HG02981 (cell line): ENCODE measurements around the gene APBB2.

Source experiments
- ATAC-seq: cut with Tn5 transposase; IDR thresholded peaks from one replicate; pipeline ENCODE4 v1.9.1; 2021; ENCODE audit warnings: mild to moderate bottlenecking, moderate library complexity; ENCODE audit not compliant: unreplicated experiment

Gene APBB2

DNA sequence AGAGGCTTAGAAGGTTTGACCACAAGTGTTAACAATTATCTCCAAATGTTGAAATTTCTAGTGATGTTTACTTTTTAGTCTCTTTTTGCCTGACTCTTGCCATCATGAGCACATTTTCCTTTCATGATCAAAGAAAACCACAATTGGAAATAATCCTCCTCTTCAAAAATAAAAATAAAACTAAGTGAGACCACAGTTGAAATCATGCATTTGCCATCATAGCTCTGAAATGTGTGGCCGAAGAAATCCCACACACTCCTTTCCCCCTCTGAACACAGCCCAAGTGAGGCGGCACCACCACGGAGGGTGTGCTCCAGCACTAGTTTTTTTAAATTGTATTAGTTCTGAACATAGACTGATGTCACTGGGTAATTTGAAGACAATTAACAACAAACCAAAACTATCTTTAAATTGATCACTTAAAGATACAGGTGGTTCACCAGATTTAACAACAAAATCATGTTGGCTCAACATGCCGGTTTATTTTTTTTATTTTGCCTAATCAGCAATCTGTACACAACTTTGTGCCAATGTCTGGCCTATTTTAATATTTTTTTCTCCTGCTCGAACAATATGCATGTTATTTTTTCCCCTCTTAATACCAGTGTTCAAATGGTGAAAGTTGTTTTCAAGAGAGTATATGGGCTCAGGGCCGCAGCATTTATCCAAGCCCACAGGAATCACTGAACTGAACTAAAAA lies 17.6 kb downstream of the APBB2 start:
- ATAC-seq = no peak

DNA sequence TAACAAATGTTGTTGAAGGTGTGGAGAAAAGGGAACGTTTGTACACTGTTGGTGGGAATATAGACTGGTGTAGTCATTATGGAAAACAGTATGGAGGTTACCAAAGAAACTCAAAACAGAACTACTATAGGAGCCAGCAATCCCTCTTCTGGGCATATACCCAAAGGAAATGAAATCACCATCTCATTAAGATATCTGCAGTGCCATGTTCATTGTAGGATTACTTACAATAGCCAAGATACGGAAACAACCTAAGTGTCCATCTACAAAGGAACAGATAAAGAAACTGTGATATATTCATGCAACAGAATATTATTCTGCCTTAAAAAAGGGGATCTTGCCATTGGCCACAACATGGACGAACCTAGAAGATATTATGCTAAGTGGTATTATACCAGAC lies 22.2 kb downstream of the APBB2 start:
- ATAC-seq = no peak

DNA sequence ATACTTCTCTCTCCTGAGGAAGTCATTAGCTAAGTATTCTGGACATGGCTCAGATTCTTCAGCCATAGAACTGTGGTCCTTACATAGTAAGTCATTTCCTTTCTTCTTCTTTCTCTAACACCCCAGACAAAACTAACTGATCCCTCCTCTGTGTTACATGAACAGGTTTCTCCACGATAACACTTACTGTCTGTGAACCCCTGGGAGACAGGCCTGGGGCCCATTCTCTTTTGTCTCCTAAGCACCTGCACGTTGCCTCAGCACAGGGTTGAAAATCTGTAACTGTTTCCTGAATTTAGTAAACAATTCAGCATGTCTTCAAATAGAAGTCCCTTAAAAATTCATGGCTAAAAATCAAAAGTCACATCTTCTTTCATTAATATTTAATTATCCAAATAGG lies 24.7 kb downstream of the APBB2 start:
- ATAC-seq = no peak

DNA sequence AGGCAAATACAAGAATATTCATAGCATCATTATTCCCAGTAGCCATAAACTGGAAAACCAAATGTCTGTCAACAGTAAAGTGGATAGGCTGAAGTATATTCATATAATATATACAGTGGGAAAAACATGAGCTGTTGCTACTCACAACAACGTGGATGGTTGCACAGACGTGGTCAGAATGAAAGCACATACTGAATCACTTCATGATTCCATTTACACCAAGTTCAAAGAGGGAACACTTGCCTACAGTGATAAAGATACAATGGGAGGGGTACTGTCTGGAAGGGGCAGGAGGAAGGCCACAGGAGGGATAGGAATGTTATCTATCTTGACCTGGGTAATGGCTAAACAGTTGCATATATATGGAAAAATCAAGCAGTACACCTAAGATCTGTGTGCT lies 25.3 kb downstream of the APBB2 start:
- ATAC-seq = no peak

DNA sequence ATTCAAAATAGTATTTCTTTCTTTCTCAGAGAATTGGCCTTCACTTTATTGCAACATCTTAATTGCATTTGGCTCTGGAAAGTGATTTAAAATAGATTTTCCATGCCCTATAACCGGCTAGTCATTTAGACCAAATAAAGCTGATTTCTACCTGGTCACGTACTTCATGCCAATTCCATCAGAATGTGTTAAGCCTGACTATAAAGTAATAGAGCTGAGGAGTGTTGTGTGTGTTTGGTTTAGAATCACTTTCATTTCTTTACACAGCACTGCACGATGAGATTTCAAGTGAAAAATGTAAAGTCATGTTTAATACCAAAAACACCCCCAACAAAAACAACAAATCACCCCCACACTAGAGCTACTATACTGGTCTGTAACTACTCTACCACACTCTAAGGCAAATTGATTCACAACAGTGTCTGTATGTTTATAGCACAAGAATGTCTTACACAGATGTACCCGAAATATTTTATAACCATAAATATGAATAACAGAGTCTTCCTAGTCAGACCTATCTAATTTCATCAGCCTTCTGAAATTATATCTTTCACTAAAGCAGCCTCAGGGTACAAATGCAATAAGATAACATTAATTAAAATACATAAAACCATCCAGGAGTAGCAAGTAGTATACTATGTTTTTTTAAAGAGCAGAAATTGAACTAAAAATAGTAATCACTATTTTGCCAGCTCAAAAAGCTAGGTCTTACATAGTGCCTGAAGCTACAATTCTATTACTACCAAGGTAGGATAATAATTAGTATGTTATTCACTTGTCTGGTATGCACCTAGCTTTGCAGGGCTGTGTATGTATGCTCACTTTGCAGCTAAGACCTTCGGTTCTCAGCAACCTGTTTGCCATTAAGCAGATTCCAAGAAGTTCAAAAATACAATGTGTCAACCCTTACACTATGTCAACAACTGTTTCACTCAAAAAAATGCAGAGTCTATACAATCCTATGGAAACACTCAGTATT lies 28.4 kb downstream of the APBB2 start:
- ATAC-seq = no peak

DNA sequence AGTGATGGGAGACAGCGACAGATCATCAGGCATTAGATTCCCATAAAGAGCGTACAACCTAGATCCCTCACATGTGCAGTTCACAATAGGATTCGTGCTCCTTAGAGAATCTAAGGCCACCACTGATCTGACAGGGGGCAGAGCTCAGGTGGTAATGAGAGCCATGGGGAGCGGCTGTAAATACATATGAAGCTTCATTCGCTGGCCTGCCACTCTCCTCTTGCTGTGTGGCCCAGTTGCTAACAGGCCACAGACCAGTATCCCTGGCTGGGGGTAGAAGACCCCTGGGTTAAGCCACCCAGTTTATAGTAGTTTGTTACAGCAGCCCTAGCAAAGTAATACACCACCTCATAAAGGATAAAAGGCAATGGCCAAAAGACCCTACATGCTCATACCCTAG lies 30.3 kb downstream of the APBB2 start:
- ATAC-seq = no peak

DNA sequence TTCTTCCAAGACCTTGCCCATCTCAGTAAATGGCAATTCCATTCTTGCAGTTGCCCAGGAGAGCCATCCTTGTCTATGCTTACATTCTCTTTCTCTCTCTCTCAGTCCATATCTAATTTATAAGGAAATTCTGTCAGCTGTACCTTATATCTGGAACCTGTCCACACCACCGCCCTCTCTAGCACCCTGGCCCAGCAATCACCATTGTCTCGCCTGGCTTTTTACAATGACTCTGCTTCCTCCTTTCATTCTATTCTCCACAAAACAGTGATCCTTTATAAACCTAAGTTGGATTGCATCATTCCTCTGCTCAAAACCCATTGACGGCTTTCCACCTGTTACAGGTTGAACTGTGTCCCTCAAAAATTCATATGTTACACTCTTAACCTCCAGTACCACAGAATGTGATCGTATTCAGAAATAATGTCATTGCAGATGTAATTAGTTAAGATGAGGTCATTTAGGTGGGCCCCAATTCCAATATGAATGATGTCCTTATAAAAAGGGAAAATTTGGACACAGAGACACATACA lies 31.3 kb downstream of the APBB2 start:
- no peak for ATAC-seq

DNA sequence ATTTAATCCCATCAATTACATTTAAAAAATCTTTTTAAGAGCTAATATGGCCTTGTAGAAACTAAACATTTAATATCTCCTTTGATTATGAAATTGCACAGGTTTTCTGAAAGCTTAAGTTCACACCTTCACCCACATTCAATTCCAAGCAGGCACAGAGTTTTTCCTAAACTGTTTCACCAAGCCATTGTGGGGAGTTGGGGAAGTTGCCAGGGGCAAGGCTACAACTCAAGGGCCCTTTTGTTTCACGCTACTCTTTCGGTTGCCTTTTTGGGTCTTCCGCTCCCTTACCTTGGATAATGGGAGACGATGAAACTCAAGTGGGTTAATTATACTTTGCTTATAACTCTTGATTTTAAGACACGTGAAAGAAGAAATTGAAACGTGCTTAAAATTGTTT lies 33.3 kb downstream of the APBB2 start:
- no peak for ATAC-seq

DNA sequence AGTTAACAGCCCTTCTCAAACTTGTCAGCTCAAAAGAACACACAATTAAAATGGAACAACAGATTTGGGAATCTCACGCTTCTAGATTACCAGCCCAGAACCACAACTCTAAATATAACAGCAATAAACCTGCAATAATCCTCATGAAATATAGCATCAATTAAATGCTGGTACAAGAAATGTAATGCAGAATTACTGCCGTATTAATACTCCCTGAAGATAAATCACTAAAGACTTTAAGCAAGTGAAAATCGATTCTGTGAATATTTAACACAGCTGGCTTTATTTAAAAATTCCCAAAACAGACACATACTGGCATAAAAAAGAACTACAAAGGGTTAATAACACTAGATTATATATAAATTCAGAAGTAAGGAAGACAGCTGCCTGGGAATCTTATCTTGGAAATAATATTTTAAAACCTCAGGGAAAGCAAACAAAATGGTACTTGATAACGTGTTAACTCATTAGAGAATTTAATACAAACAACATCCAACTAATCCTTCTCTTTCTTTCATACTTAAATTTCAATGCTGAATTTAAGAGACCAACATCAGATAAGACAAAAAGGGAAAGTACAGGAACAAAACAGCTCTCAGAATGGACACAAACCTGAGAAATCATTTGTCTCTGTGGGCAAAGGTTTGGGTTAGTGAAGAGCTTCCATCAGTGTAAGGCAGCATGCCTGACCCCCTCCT lies 34.7 kb downstream of the APBB2 start:
- ATAC-seq = no peak

DNA sequence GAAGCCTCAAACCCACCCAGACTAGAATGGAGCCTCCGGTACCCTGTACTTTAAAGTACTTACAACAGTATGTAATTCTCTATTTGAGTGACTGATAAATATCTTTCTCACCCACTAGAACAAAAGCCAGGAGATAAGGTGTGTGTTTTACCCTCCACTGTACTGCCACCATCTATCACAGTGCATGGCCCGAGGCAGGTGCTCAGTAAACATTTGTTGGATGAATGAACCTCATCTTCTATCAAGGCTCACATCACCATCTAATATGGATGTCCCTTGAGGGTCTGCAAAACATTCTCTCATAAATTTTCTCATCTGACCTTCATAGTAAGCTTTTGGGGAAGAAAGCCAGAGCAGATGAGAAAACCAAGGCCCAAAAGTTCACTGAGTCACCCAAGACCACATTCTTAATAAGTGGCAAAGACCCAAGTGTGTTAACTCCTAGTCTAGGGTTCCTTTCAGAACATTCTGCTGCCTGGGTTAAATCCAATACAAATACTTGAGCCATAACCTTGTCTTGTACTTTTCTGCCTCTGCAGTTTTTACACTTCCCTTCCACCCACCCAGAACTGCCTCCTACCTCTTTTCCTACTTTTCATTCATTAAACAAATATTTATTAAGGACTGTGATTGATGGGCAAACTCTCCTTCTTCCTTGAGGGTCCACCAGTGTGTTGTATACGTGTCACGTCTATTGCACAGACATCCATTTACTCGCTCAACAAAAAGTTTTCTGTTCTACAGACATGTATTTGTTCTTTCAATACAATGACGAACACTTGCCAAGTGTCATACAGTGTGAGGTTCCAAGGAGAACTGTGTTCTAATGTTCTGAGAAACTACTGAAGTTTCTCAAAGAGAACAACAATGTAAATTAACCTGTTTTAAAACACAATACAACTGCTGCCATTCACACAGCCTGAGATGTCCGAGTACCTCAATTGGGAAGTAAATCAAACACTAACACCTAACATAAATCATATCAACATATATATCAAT lies 35.7 kb downstream of the APBB2 start:
- no peak for ATAC-seq

DNA sequence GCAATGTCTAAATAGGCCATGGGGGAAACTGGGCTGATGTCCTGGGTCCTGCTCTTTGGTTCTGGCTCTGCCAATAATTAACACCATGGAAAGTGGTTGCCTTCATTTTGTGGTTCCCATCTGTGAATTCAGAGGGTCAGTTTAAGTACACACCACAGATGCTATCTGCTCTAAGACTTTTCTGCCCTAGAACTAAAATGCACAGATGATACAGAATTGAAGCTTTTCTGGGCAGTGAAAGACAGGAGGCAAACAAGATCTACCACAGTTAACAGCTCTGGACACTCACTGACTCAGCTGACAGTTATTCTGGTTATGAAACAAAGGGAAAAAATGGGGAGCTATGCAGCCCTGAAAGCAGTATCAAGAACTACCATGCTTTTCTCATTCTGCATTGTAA lies 37.3 kb downstream of the APBB2 start:
- ATAC-seq = no peak

DNA sequence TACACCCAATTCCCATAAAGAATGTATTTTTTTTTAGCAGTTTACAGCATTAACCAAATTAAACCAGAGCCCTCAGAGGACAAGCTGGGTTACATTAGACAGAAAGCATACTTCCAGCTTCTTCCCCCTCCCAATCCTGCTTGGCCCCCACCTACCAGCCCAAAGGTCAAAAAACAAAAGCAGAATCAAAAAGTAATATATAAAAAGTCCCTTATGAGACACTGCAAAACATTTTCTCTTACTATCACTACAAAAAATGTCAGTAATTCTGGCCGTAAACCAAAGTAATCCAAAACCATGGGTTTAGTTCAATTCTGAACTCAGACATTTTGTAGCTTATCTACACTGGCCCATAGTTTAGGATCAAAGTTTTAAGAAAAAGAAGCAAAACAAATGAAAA lies 38.0 kb downstream of the APBB2 start:
- ATAC-seq = no peak

DNA sequence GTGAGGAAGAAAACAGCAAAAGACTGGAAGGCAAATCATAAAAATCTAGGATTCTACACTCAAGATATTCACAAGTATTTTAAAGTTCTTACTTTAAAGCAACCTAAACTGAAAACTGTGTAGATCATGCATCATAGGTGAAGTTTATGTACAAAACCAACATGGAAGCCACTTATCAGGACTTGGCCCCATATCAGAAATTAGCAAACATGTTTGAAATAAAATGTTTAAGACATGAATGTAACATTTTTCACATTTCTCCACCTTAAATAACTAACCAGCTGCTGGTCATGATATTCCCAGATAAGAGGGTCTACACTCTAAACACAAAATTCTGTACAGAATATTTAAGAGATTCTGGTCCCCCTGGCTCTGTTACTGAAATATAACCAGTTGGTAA lies 38.5 kb downstream of the APBB2 start:
- no peak for ATAC-seq

DNA sequence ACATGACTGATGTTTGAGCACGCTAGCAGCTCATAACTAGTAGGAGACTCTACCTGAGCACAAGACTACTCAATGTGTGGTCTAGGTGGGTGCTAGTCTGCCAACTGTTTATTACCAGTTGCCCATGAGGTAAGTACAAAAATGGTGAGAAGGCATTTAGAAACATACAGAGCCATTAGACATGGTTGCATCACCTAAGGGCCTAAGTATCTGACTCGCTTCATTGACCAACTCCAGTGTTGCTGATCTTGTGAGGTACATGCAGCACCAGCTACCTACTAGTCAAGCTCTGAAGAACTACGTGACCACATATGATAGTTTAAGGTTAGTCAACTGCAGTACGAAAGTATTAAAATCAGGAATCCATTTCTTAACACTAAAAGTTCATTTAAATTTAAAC lies 39.9 kb downstream of the APBB2 start:
- no peak for ATAC-seq

DNA sequence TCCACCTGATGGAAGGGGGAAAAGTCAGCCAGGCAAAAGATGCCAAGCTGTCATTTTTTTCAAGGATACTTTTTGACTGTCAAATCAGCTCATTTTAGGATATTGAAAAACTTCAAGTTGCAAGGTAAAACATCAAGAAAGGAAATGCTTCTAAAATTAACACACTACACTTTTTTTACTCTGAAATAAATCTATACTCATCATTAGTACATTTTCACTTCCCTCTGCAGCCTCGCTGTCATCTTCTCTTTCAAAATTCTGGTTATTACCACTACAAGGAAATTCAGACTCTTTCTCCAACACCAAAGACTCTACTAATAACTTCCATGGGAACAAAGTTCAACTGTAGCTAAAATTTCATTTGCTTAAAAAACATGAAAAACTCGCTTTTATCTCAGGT lies 41.6 kb downstream of the APBB2 start:
- ATAC-seq = no peak

DNA sequence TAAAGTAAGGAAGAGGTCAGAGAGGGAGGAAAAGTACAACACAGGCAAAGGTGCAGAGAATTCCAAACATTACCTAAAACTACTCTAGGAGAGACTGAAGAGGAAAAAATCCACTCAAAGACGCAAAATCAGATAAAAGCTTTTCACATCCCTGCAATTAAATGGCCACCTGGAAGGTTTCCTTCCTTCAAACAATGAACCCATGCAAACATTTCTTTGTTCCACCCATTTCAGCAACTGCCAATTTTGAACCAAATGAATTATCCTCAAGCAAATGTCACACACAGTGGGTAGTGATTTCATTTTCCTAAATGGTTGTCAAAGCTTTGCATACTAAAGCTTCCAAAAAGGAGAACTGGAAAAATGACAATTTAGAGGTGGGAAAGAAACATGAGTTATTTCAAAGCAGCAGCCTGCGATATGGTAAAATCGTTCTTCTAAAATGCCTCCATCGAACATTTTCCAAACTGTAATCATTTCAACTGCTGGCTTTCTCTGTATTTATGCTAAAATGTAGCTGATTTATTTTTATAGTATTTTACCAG lies 45.0 kb downstream of the APBB2 start:
- ATAC-seq = no peak

DNA sequence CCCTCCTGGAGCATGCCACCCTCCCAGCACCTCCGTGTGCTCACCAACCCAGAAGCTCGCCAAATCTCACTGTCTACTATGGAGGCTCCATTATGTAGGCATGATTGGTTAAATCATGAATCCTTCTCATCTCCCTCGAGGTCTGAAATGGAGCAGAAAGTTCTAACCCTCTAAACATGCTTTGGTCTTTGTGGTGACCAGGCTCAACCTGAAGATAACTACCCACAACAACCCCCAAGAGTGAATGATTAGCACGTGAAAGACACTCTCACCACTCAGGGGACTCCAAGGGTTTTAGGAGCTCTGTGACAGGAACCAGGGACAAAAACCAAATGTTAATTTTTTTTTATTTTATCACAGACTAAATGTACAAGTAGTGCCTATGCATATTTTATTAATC lies 47.2 kb downstream of the APBB2 start:
- no peak for ATAC-seq

DNA sequence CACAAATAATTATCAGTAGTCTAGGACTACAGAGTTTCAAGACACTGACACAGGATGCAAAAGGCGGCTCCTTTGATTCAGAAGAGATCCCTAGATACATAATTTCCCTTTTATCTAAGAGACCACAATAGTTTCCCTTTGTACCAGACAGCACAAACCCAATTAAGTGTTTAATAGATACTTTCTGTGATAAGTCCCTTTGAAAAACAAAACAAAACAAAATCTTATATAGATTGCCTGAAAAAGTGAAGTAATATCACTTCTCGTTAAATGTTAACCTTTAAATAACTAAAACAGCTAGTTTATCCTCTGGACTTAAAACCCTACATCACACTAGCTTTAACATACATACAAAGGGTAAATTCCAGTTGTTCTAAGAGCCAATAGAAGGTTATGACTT lies 49.9 kb downstream of the APBB2 start:
- no peak for ATAC-seq

DNA sequence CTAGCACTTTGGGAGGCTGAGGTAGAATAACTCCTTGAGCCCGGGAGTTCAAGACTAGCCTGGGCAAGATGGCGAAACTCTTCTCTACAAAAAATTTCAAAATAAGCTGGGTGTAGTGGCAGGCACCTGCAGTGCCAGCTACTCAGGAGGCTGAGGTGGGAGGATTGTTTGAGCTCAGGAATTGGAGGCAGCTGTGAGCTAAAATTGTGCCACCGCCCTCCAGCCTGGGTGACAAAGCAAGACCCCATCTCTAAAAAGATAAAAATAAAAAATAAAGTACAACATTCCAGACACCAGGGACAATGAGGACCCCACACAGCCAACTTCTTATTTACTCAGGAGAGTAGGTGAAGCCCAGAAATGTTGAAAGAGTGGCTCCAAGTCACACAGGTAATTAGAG lies 53.0 kb downstream of the APBB2 start:
- ATAC-seq = no peak

DNA sequence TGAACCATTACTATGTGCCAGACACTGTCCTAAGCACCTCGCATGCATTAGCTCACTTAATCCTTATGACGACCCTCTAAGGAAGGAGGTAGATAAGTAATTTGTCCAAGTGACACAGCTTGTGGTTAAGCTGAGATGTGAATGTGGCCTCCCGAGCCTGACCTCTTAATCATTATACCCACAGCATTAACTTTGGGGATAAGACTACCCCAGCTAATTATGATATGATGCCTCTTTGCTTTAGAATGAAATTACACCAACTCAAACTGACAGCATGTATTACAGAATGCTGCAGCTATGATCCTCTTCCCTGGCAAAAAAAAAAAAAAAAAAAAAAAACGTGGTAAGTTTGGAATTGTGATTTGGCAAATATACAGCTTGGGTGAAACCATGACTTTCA lies 53.5 kb downstream of the APBB2 start:
- ATAC-seq = no peak
